ENCODE data around the gene ZNF649. TPM values are rescaled to one million over a fixed set of nuclear protein-coding genes. Genes with fewer than 3 reads are reported as not detected.

The ZNF649 gene
- total RNA-seq, 1 donor from 2014 or later, result 13.5 TPM

DNA sequence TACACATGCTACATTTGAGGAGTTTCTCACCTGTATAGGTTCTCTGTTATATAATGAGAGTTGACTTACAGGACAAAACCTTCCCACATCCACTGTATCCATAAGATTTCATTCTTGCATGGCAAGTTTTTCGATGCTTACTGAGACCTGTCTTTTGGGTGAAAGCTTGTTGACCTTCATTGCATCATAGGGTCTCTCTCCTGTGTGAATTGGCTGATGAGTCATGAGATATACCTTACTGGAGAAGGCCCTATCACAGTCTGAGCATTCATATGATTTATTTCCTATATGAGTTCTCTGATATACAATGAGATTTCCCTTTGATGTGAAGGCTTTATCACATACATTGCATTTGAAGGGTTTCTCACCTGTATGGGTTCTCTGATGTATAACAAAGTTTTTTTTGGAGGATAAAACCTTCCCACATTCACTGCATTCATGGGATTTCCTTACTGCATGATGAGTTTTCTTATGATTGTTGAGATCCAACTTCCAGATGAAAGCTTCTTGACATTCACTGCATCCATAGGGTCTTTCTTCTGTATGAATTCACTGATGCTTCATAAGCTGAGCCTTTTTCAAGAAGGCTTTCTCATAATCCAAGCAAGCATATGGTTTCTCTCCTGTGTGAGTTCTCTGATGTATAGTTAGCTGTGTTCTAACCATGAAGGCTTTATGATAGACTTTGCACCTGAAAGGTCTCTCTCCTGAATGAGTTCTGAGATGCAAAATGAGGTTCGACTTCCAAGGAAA lies 42.8 kb downstream of the ZNF649 start:
- intact Hi-C loops (cut with DNase I), result no loop called here
- H3K27me3 ChIP-seq, result no peaks in the 10 kb centered on the region
- H3K4me3 ChIP-seq, result no peak overlapping the region
- peaks cover 69% of the 10 kb centered on the region for H3K9me3 ChIP-seq
- peaks cover 0 to 34% of the 10 kb centered on the region in 2 donors for H3K36me3 ChIP-seq
- no peak for DNase-seq (ENCODE audit: extremely low spot score in 2 of 2)
- no peak overlapping the region for H3K27ac ChIP-seq
- no peaks in the 10 kb centered on the region for H3K4me1 ChIP-seq
- TF ChIP-seq, protein P1, sequence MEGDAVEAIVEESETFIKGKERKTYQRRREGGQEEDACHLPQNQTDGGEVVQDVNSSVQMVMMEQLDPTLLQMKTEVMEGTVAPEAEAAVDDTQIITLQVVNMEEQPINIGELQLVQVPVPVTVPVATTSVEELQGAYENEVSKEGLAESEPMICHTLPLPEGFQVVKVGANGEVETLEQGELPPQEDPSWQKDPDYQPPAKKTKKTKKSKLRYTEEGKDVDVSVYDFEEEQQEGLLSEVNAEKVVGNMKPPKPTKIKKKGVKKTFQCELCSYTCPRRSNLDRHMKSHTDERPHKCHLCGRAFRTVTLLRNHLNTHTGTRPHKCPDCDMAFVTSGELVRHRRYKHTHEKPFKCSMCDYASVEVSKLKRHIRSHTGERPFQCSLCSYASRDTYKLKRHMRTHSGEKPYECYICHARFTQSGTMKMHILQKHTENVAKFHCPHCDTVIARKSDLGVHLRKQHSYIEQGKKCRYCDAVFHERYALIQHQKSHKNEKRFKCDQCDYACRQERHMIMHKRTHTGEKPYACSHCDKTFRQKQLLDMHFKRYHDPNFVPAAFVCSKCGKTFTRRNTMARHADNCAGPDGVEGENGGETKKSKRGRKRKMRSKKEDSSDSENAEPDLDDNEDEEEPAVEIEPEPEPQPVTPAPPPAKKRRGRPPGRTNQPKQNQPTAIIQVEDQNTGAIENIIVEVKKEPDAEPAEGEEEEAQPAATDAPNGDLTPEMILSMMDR (IDR thresholded peaks at IDR 0.05), result no peak
- no peak for TF ChIP-seq POLR2A (IDR thresholded peaks at IDR 0.05)
- TF ChIP-seq POLR2AphosphoS5 (IDR thresholded peaks at IDR 0.05; ENCODE audit: insufficient read depth in 1 of 2, low read depth in 1 of 2), result no peak

Other genes with a start within 250 kb of the ZNF649 start
- gene SPACA6, start 211.7 kb downstream of the ZNF649 start, total RNA-seq, result 53.0 TPM
- 2.9 TPM for gene HAS1, start 181.0 kb downstream of the ZNF649 start, total RNA-seq
- gene FPR1, start 153.1 kb downstream of the ZNF649 start, total RNA-seq, result 12.8 TPM
- not detected for gene FPR2, start 143.8 kb downstream of the ZNF649 start, total RNA-seq
- 4.2 TPM for gene FPR3, start 109.9 kb downstream of the ZNF649 start, total RNA-seq
- gene ZNF577, start 17.1 kb downstream of the ZNF649 start, total RNA-seq, result 14.2 TPM
- gene ZNF613, start 22.5 kb upstream of the ZNF649 start, total RNA-seq, result 4.2 TPM
- 8.6 TPM for gene ZNF350, start 81.8 kb upstream of the ZNF649 start, total RNA-seq
- gene ZNF615, start 103.2 kb upstream of the ZNF649 start, total RNA-seq, result 6.4 TPM
- 5.9 TPM for gene ZNF614, start 123.4 kb upstream of the ZNF649 start, total RNA-seq
- 14.0 TPM for gene ZNF432, start 143.8 kb upstream of the ZNF649 start, total RNA-seq
- gene ZNF841, start 190.7 kb upstream of the ZNF649 start, total RNA-seq, result 24.1 TPM
- gene ZNF616, start 234.9 kb upstream of the ZNF649 start, total RNA-seq, result 2.7 TPM

Data from vagina (tissue), 2 donors.